K562 (cell line): ENCODE data around the gene C21orf58. TPM values are rescaled to one million over a fixed set of nuclear protein-coding genes. Genes with fewer than 3 reads are reported as not detected.

Source experiments
- ATAC-seq: fragments of 200-7000 bp; cut with Tn5 transposase; 3 replicates; pipeline ENCODE4 v1.9.1; 2020; ENCODE audit warnings: moderate library complexity
- BruUV-seq: library from RNA; stranded (reverse); fragments of 400-500 nt; replicated peaks from 2 replicates; lab custom pipeline; 2021; lab: Mats Ljungman, UMichigan
- CTCF ChIA-PET: fragments of 300-600 bp; formaldehyde crosslinking; extraction: SDS; loops from one replicate; lab custom pipeline; 2021; ENCODE audit warnings: low intra/inter-chr PET ratio; lab: Yijun Ruan, JAX
- POLR2A ChIA-PET: fragments of 300-600, 350-650 bp; sonication (Branson Sonifier 250); formaldehyde crosslinking; extraction: SDS; loops from one replicate; lab custom pipeline; 2021; ENCODE audit warnings: antibody characterized with exemption, inconsistent platforms; lab: Yijun Ruan, JAX
- DNase-seq, 4 experiments: peaks; one replicate each; pipeline versions ENCODE4 v3.0.0 to v3.0.0-alpha.2; 2011 to 2018; ENCODE audit warnings: low spot score in 3 of 4, mixed read lengths in 3 of 4; ENCODE audit errors: extremely low read depth in 1 of 4
- FAIRE-seq: peaks from 2 replicates; lab custom pipeline; 2011; peaks lifted over from hg19 to GRCh38; lab: Jason Lieb, UNC
- H2AFZ ChIP-seq: 2 replicates; pipeline ENCODE4 v1.6.0; 2011; ENCODE audit warnings: low read depth, low read length, control low read depth, inconsistent platforms
- H3K27ac ChIP-seq: fragments of 200-600 bp; 3 replicates; pipeline ENCODE4 v1.8.0; 2011; ENCODE audit warnings: low read depth, mild to moderate bottlenecking, control low read depth, inconsistent platforms, low read length, moderate library complexity, mixed read lengths; ENCODE audit errors: extremely low read depth
- H3K27me3 ChIP-seq, 2 experiments: fragments of 300-600 bp in 1 of 2; 2 replicates in 1 of 2; 3 replicates in 1 of 2; pipeline versions ENCODE4 v1.6.0 to v1.8.0; 2011; ENCODE audit warnings: inconsistent platforms in 2 of 2, low read length in 2 of 2, mild to moderate bottlenecking in 1 of 2, mixed read lengths in 1 of 2, moderate library complexity in 1 of 2; ENCODE audit not compliant: control insufficient read depth in 2 of 2, insufficient read depth in 2 of 2
- H3K36me3 ChIP-seq: fragments of 300-600 bp; 3 replicates; pipeline ENCODE4 v1.8.0; 2011; ENCODE audit warnings: mild to moderate bottlenecking, low read length, inconsistent platforms; ENCODE audit not compliant: control insufficient read depth, insufficient read depth
- H3K4me1 ChIP-seq, 2 experiments: fragments of 200-600 bp in 1 of 2; replicated peaks in 1 of 2; 2 replicates in 1 of 2; 3 replicates in 1 of 2; pipeline versions ENCODE4 v1.5.1 to v1.8.0; 2011; ENCODE audit warnings: inconsistent platforms in 2 of 2, low read length in 2 of 2, mild to moderate bottlenecking in 1 of 2, mixed read lengths in 1 of 2, moderate library complexity in 1 of 2; ENCODE audit not compliant: control insufficient read depth in 2 of 2, insufficient read depth in 2 of 2
- H3K4me2 ChIP-seq: 2 replicates; pipeline ENCODE4 v1.6.1; 2011; ENCODE audit warnings: low read length, control low read depth, inconsistent platforms, mixed read lengths; ENCODE audit not compliant: insufficient read depth
- H3K4me3 ChIP-seq: fragments of 200-600 bp; sonication (generic), shearing (Covaris generic); 2 replicates; pipeline ENCODE4 v1.5.1; 2016; ENCODE audit warnings: control low read depth, inconsistent platforms
- H3K79me2 ChIP-seq: fragments of 200-600 bp; 3 replicates; pipeline ENCODE4 v1.8.0; 2011; ENCODE audit warnings: low read length, inconsistent platforms; ENCODE audit not compliant: control insufficient read depth, insufficient read depth
- H3K9ac ChIP-seq, 2 experiments: 2 replicates each; pipeline versions ENCODE4 v1.6.0 to v1.6.1; 2011; ENCODE audit warnings: low read depth in 2 of 2, low read length in 2 of 2, control low read depth in 1 of 2, inconsistent platforms in 1 of 2, mild to moderate bottlenecking in 1 of 2, mixed read lengths in 1 of 2; ENCODE audit not compliant: insufficient read depth in 1 of 2
- H3K9me1 ChIP-seq: one replicate; pipeline ENCODE4 v1.6.0; 2011; ENCODE audit warnings: inconsistent platforms, mild to moderate bottlenecking, low read length, moderate library complexity; ENCODE audit not compliant: control insufficient read depth, insufficient read depth
- H3K9me3 ChIP-seq: replicated peaks from 2 replicates; pipeline ENCODE4 v1.5.1; 2011; ENCODE audit warnings: low read depth, low read length, inconsistent platforms; ENCODE audit not compliant: control insufficient read depth, insufficient read depth
- H4K20me1 ChIP-seq: replicated peaks from 2 replicates; pipeline ENCODE4 v1.6.1; 2011; ENCODE audit warnings: low read length, inconsistent platforms, mixed read lengths; ENCODE audit not compliant: control insufficient read depth, insufficient read depth
- DEAF1 ChIP-seq: fragments of 450-650 bp; formaldehyde crosslinking; IDR thresholded peaks from 2 replicates; pipeline ENCODE4 v1.4.0; 2020; ENCODE audit warnings: mild to moderate bottlenecking, moderate library complexity
- ETS2 ChIP-seq: IDR thresholded peaks from 2 replicates; pipeline ENCODE4 v1.6.1; 2016; ENCODE audit warnings: borderline replicate concordance, missing genetic modification characterization, mild to moderate bottlenecking, moderate library complexity, missing compliant biosample characterization; ENCODE audit not compliant: poor library complexity, severe bottlenecking
- HBP1 ChIP-seq: fragments of 450-650 bp; formaldehyde crosslinking; IDR thresholded peaks from 2 replicates; pipeline ENCODE4 v1.4.0; 2022; ENCODE audit warnings: missing genetic modification characterization
- HDAC3 ChIP-seq: fragments of 450-650 bp; IDR thresholded peaks from 2 replicates; pipeline ENCODE4 v1.6.1; 2018; ENCODE audit warnings: borderline replicate concordance, mild to moderate bottlenecking, moderate library complexity; ENCODE audit not compliant: partially characterized antibody
- POLR2AphosphoS5 ChIP-seq: IDR thresholded peaks from 2 replicates; pipeline ENCODE4 v1.6.1; 2011; ENCODE audit warnings: mild to moderate bottlenecking, low read depth, low read length, moderate library complexity; ENCODE audit not compliant: control insufficient read depth, insufficient read depth
- POLR3G ChIP-seq: IDR thresholded peaks from 2 replicates; pipeline ENCODE4 v1.6.1; 2011; ENCODE audit not compliant: insufficient read length, insufficient replicate concordance; ENCODE audit errors: extremely low read depth
- PTTG1 ChIP-seq: fragments of 450-650 bp; IDR thresholded peaks from 2 replicates; pipeline ENCODE4 v1.6.1; 2016; ENCODE audit warnings: low read depth, mild to moderate bottlenecking, missing genetic modification characterization, missing compliant biosample characterization
- PURB ChIP-seq: sonication (generic); formaldehyde crosslinking; IDR thresholded peaks from 2 replicates; pipeline ENCODE4 v1.9.0; 2021; ENCODE audit warnings: low read depth, mild to moderate bottlenecking, missing genetic modification reagents
- SREBF2 ChIP-seq: sonication (generic); formaldehyde crosslinking; IDR thresholded peaks from 2 replicates; pipeline ENCODE4 v1.4.0; 2020; ENCODE audit warnings: mild to moderate bottlenecking, missing genetic modification reagents
- TSC22D4 ChIP-seq: fragments of 450-650 bp; IDR thresholded peaks from 2 replicates; pipeline ENCODE4 v1.6.1; 2016; ENCODE audit warnings: missing genetic modification characterization, missing biosample characterization, control low read depth
- YY1 ChIP-seq, 3 experiments: IDR thresholded peaks; 2 replicates each; pipeline ENCODE4 v1.6.1; 2011; ENCODE audit warnings: low read length in 2 of 3, mild to moderate bottlenecking in 2 of 3, moderate library complexity in 2 of 3, borderline replicate concordance in 1 of 3, control low read depth in 1 of 3, low read depth in 1 of 3; ENCODE audit not compliant: insufficient read depth in 3 of 3, insufficient replicate concordance in 2 of 3, control insufficient read depth in 1 of 3, insufficient read length in 1 of 3; ENCODE audit errors: extremely low read depth in 1 of 3
- ZKSCAN8 ChIP-seq: fragments of 200-800 bp; sonication (Bioruptor generic); IDR thresholded peaks from 2 replicates; pipeline ENCODE4 v1.6.1; 2016; ENCODE audit warnings: missing genetic modification characterization, missing compliant biosample characterization
- ZNF444 ChIP-seq: fragments of 250-450 bp; sonication (Bioruptor Pico); IDR thresholded peaks from 2 replicates; pipeline ENCODE4 v1.4.0; 2020; ENCODE audit warnings: mild to moderate bottlenecking, moderate library complexity
- ZNF589 ChIP-seq: fragments of 200-800 bp; sonication (Bioruptor generic); IDR thresholded peaks from 2 replicates; pipeline ENCODE4 v1.6.1; 2016; ENCODE audit warnings: low read depth, missing genetic modification characterization, missing compliant biosample characterization
- WGBS: fragments of 100-300 bp; shearing (Covaris generic); methylation state at CpG from one replicate; pipeline ENCODE4 v1.1.6; 2016; ENCODE audit warnings: low coverage, mixed read lengths; ENCODE audit not compliant: insufficient coverage; ENCODE audit errors: missing lambda C conversion rate; 5-methylcytosine and 5-hydroxymethylcytosine counted together
- in situ Hi-C: fragments of 300-500 bp; cut with MboI; formaldehyde crosslinking; loops from 4 replicates; pipeline ENCODE4 v1.15.0; 2018; ENCODE audit warnings: inconsistent platforms, mixed read lengths
- intact Hi-C: fragments of 100-400 bp; cut with micrococcal nuclease; formaldehyde crosslinking; loops from 2 replicates; pipeline ENCODE4 v1.14.2; 2022
- polyA plus RNA-seq, 8 experiments: library from polyadenylated mRNA; depleted of rRNA in 4 of 8; stranded (reverse) in 5 of 8; unstranded in 3 of 8; fragments of >200 nt; fragmentation: Nextera tagmentation in 2 of 8; fragmentation: Illumina TruSeq in 1 of 8; extraction: Ambion mirVana in 2 of 8; extraction: Trizol in 1 of 8; gene quantifications; 2 replicates each; pipeline versions ENCODE4 v1.2.1 to v1.2.3, GENCODE V29; 2011 to 2014; ENCODE audit warnings: inconsistent platforms in 1 of 8, missing spikeins in 1 of 8
- total RNA-seq, 7 experiments: library from RNA; depleted of rRNA in 6 of 7; stranded (reverse); fragments of >200 nt in 6 of 7; fragmentation: Illumina TruSeq in 2 of 7; extraction: Trizol in 2 of 7; gene quantifications; 2 replicates each; pipeline versions ENCODE4 v1.2.1 to v1.2.3, GENCODE V29; 2011 to 2021; ENCODE audit warnings: low replicate concordance in 1 of 7
- TF ChIP-seq, protein P1 (sequence below): sonication (generic); formaldehyde crosslinking; IDR thresholded peaks from 2 replicates; pipeline ENCODE4 v1.5.0; 2020; ENCODE audit warnings: missing genetic modification reagents
- TF ChIP-seq, protein P2 (sequence below), 2 experiments: fragments of 450-650 bp in 1 of 2; sonication (generic) in 1 of 2; formaldehyde crosslinking in 1 of 2; IDR thresholded peaks in 1 of 2; conservative IDR thresholded peaks in 1 of 2; 2 replicates each; pipeline versions ENCODE4 v1.6.1 to v1.8.1; 2016 to 2023; ENCODE audit warnings: mild to moderate bottlenecking in 2 of 2, moderate library complexity in 2 of 2, inconsistent platforms in 1 of 2, missing genetic modification reagents in 1 of 2

The C21orf58 gene
- total and polyA plus RNA-seq, 9 of the 15 experiments (the other 6 are each of a cell fraction or from before 2014, with no cell fraction given): 1.2 to 30.5 (median 12.4) TPM

- no peak overlapping the region for H2AFZ ChIP-seq
- H3K27me3 ChIP-seq: no peaks in the 10 kb centered on the region
- no peaks in the 10 kb centered on the region for H3K79me2 ChIP-seq
- WGBS: 92% methylated on average over 5 of the region's 5 CpGs
- no peaks in the 10 kb centered on the region for H3K9me3 ChIP-seq
- FAIRE-seq: no peak
- H3K9ac ChIP-seq: no peak overlapping the region
- BruUV-seq: no TSS peak
- no peaks in the 10 kb centered on the region for H3K9me1 ChIP-seq
- peaks cover 3 to 6% of the 10 kb centered on the region in 2 experiments; a peak in 1 of 5 replicates for H3K4me1 ChIP-seq
- DNase-seq: no peak
- no peak overlapping the region for H3K4me3 ChIP-seq
- in situ Hi-C loops (no loop called here), intact Hi-C loops (no loop called here)
- ChIA-PET POLR2A (no interaction called here), CTCF (no interaction called here)
- no peak overlapping the region for H3K4me2 ChIP-seq
- no peaks in the 10 kb centered on the region for H4K20me1 ChIP-seq
- H3K27ac ChIP-seq: no peak overlapping the region
- ATAC-seq: no peak
- peaks cover 69% of the 10 kb centered on the region for H3K36me3 ChIP-seq
- TF ChIP-seq TSC22D4 (tag): no peak
- TF ChIP-seq, protein P1, sequence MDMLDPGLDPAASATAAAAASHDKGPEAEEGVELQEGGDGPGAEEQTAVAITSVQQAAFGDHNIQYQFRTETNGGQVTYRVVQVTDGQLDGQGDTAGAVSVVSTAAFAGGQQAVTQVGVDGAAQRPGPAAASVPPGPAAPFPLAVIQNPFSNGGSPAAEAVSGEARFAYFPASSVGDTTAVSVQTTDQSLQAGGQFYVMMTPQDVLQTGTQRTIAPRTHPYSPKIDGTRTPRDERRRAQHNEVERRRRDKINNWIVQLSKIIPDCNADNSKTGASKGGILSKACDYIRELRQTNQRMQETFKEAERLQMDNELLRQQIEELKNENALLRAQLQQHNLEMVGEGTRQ (CRISPR knock-in tag): no peak
- no peak for TF ChIP-seq HBP1 (CRISPR knock-in tag)
- TF ChIP-seq SREBF2 (CRISPR knock-in tag): no peak
- TF ChIP-seq ZNF444 (CRISPR knock-in tag): no peak
- no peak for TF ChIP-seq YY1 (IDR thresholded peaks at IDR 0.05; ENCODE audit: borderline replicate concordance in 1 of 3, control insufficient read depth in 1 of 3, extremely low read depth in 1 of 3, insufficient read depth in 3 of 3, insufficient read length in 1 of 3, insufficient replicate concordance in 2 of 3, low read depth in 1 of 3, low read length in 2 of 3)
- TF ChIP-seq ETS2 (tag): no peak
- TF ChIP-seq POLR2AphosphoS5: no peak
- TF ChIP-seq DEAF1 (CRISPR knock-in tag): no peak
- TF ChIP-seq ZKSCAN8 (CRISPR knock-in tag): no peak
- no peak for TF ChIP-seq HDAC3
- no peak for TF ChIP-seq PURB
- TF ChIP-seq, protein P2, sequence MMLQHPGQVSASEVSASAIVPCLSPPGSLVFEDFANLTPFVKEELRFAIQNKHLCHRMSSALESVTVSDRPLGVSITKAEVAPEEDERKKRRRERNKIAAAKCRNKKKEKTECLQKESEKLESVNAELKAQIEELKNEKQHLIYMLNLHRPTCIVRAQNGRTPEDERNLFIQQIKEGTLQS (IDR thresholded peaks at IDR 0.05): no peak
- TF ChIP-seq, protein P2 (CRISPR knock-in tag; conservative IDR thresholded peaks at IDR 0.05): no peak
- TF ChIP-seq POLR3G: no peak
- no peak for TF ChIP-seq PTTG1 (tag)
- no peak for TF ChIP-seq ZNF589 (CRISPR knock-in tag)
These were observed 19.2 kb downstream of the C21orf58 start for GRCh38 chr21:46304437-46304836.
